ENCODE data around the gene UBAP2.

Gene UBAP2

GRCh38 chr9:33921967-33922895 is 126.5 kb downstream of the UBAP2 start:
- peak in 1 of 2 donors; percentile 7 for DNase-seq

GRCh38 chr9:33919276-33919897 is 129.3 kb downstream of the UBAP2 start:
- DNase-seq: no peak

GRCh38 chr9:33917036-33917435 is 131.7 kb downstream of the UBAP2 start:
- no peak for DNase-seq

- no peak for DNase-seq
Observed at GRCh38 chr9:33914887-33915628, 133.6 kb downstream of the UBAP2 start.

GRCh38 chr9:33913541-33913940 is 135.1 kb downstream of the UBAP2 start:
- DNase-seq: no peak

GRCh38 chr9:33908749-33909148 is 139.9 kb downstream of the UBAP2 start:
- no peak for DNase-seq

GRCh38 chr9:33908114-33908513 is 140.6 kb downstream of the UBAP2 start:
- DNase-seq: no peak

- DNase-seq: no peak
Observed at GRCh38 chr9:33907347-33907746, 141.3 kb downstream of the UBAP2 start.

GRCh38 chr9:33906769-33907168 is 141.9 kb downstream of the UBAP2 start:
- DNase-seq: no peak

- DNase-seq: no peak
Observed at GRCh38 chr9:33905137-33905536, 143.6 kb downstream of the UBAP2 start.

- no peak for DNase-seq
Observed at GRCh38 chr9:33903157-33903780, 145.4 kb downstream of the UBAP2 start.

- no peak for DNase-seq
Observed at GRCh38 chr9:33894316-33894715, 154.4 kb downstream of the UBAP2 start.

- DNase-seq: no peak
Observed at GRCh38 chr9:33893861-33894260, 154.8 kb downstream of the UBAP2 start.

- DNase-seq: no peak
Observed at GRCh38 chr9:33885948-33886347, 162.7 kb downstream of the UBAP2 start.

GRCh38 chr9:33884856-33885701 is 163.6 kb downstream of the UBAP2 start:
- no peak for DNase-seq

GRCh38 chr9:33881635-33882034 is 167.1 kb downstream of the UBAP2 start:
- DNase-seq: no peak

- DNase-seq: no peak
Observed at GRCh38 chr9:33880211-33881089, 168.2 kb downstream of the UBAP2 start.

- no peak for DNase-seq
Observed at GRCh38 chr9:33878691-33879366, 169.9 kb downstream of the UBAP2 start.

- DNase-seq: no peak
Observed at GRCh38 chr9:33877727-33878489, 170.8 kb downstream of the UBAP2 start.

All from CD4-positive, alpha-beta T cell treated with Interleukin-1 beta for 1 hour (primary cell).